Cardiac fibroblast (primary cell): ENCODE data around the gene ST8SIA6.
A peak's percentile ranks its signal among the peaks of the same experiment; 100 is the strongest.
"Not testable (repeated sequence)": the region's sequence is repeated elsewhere in the genome, so short reads cannot be mapped to it uniquely, and the experiment has no call there.

Experiments used
- DNase-seq, 2 donors: peaks; one replicate each; pipeline versions ENCODE4 v3.0.0 to v3.0.0-alpha.2; 2010; ENCODE audit warnings: low read depth in 2 of 2
- H3K4me3 ChIP-seq, 2 donors: replicated peaks in 1 of 2; 1 replicate in 1 of 2; 2 replicates in 1 of 2; pipeline ENCODE4 v1.5.1; 2011; ENCODE audit warnings: low read depth in 2 of 2, low read length in 2 of 2, mild to moderate bottlenecking in 2 of 2, moderate library complexity in 1 of 2
- TF ChIP-seq, protein P1 (sequence below): IDR thresholded peaks from one replicate; pipeline ENCODE4 v1.5.1; 2011; ENCODE audit warnings: low read depth, mild to moderate bottlenecking, low read length, inconsistent platforms

The ST8SIA6 gene

DNA sequence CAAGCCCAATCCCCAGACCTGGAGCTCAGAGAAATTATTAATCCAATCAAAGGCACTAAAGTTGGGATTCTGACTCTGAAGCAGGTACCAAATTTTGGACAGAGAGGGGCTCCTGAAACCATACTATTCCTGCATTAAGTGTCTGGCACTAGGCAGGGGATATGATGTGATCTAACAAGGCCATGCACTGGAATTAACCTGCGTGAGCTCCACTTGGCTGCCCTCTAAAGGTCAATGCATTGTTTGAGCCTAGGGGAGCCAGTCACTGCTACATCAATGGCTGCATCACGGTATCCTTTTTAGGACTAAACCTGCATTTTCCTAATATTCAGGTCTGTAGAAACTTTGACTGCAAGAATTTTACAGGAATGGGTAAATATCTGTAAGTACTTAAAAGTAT lies 42.1 kb downstream of the ST8SIA6 start:
- TF ChIP-seq, protein P1, sequence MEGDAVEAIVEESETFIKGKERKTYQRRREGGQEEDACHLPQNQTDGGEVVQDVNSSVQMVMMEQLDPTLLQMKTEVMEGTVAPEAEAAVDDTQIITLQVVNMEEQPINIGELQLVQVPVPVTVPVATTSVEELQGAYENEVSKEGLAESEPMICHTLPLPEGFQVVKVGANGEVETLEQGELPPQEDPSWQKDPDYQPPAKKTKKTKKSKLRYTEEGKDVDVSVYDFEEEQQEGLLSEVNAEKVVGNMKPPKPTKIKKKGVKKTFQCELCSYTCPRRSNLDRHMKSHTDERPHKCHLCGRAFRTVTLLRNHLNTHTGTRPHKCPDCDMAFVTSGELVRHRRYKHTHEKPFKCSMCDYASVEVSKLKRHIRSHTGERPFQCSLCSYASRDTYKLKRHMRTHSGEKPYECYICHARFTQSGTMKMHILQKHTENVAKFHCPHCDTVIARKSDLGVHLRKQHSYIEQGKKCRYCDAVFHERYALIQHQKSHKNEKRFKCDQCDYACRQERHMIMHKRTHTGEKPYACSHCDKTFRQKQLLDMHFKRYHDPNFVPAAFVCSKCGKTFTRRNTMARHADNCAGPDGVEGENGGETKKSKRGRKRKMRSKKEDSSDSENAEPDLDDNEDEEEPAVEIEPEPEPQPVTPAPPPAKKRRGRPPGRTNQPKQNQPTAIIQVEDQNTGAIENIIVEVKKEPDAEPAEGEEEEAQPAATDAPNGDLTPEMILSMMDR = no peak
- H3K4me3 ChIP-seq = no peak overlapping the region
- DNase-seq = no peak

DNA sequence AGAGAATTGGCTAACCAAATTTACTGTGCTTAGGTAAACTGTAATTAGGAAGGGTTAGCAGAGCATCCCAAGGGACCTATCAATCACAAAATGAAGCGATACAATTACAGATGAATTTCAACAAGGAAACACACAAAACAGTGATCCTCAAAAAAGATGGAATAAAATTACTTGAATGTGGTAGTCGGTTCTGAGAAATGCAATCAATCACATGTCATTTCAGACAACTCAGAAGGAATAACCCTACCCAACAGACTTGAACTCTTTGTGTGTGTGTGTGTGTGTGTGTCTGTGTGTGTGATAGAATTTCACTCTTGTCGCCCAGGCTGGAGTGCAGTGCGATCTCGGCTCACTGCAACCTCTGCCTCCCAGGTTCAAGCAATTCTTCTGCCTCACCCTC lies 43.5 kb downstream of the ST8SIA6 start:
- DNase-seq = no peak
- TF ChIP-seq, protein P1 = no peak
- no peak overlapping the region for H3K4me3 ChIP-seq

DNA sequence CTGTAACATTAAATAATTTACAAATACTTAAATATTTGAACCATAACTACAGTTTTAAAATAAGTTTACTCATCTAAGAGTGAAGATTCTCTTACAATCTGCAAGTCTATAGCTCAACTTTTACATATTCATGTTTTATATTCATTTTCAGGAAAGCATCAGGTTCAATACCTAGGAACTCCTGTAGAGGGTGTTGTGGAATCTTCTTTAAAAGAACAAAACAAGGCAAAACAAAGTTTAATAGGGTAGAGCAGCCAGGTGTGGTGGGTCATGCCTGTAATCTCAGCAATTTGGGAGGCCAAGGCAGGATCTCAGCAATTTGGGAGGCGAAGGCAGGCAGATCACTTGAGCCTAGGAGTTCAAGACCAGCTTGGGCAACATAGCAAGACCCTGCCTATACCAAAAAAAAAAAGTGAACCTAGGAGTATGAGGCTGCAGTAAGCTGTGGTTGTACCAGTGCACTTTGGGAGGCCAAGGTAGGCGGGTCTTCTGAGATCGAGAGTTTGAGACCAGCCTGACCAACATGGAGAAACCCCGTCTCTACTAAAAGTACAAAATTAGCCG lies 45.1 kb downstream of the ST8SIA6 start:
- DNase-seq = peak; percentile 39 to 42
- TF ChIP-seq, protein P1 = peak; percentile 63
- no peak overlapping the region for H3K4me3 ChIP-seq

DNA sequence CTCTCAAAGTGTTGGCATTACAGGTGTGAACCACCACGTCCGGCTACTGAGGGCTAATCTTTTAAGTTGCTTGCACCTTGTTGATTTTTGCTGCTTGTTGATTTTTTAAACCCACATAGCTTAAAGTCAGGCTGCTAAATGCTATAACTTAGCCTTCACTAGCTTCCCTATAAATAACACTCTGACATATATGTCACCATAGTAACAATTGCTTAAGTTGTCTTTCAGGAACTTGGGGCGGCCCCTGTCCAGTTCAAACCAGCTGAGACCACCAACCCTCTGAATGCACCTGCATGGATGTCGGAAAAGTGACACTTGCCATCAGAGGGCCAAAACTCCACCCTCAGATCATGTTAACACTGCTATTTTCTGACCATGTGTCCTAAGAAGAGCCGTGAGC lies 47.3 kb downstream of the ST8SIA6 start:
- DNase-seq = no peak
- TF ChIP-seq, protein P1 = no peak

DNA sequence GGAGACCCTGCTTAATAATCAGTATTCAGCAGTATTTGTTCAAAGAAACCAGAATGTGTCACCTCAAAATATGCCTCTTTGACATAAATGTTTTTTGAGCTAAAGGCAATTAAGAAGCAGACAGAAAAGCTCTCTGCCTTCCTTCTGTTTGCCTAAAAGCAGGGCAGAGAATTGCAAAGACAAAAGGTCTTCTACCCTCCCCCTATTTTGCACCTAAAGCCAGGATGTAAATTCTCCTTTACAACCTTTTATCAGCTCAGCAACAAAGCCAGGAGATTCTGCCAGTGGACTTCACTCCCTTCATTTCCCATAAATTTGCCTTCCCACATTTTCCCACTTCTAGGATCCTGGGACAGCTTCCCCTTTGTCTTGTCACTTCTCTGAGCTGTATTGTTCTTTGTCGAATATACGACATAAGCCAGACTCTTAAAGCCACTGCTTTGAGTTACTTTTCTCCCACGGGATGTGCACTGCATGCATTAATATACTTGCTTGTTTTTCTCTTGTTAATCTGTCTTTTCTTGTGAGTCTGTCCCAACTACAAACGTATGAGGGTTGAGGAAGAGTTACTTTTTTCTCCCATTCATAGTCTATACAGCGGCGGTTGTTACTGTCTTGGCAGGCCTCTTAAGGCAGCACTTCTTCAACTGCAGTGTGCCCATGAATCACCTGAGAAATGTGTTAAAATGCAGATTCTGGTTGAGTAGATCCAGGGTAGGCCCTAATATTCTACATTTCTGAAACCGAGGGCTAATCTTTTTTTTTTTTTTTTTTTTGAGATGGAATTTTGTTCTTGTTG lies 48.2 kb downstream of the ST8SIA6 start:
- TF ChIP-seq, protein P1 = no peak
- H3K4me3 ChIP-seq = no peak overlapping the region
- DNase-seq = no peak

More for the DNA sequence above, 47.3 kb downstream of the ST8SIA6 start:
- no peak overlapping the region for H3K4me3 ChIP-seq

DNA sequence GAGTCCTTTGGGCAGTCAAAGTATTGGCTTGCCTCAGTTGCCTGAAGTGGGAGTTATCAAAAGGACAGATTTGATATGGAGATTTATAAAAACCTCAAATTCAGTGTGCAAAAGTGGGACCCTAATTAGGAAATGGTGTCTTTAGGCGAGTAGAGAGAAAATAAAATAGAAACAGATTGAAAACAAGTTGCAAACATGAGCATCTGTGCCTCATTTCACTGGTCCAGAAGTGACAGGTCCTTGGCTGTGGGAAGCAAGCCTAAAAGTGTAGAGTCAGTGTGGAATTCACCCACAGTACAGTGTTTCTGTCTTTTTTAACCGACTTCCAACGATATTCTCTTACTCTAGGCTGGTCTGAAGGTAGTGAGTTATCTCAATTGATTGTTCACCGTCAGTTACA lies 51.2 kb downstream of the ST8SIA6 start:
- no peak overlapping the region for H3K4me3 ChIP-seq
- no peak for DNase-seq
- TF ChIP-seq, protein P1 = no peak

DNA sequence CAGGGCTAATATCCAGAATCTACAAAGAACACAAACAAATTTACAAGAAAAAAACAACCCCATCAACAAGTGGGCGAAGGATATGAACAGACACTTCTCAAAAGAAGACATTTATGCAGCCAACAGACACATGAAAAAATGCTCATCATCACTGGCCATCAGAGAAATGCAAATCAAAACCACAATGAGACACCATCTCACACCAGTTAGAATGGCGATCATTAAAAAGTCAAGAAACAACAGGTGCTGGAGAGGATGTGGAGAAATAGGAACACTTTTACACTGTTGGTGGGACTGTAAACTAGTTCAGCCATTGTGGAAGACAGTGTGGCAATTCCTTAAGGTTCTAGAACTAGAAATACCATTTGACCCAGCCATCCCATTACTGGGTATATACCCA lies 52.4 kb downstream of the ST8SIA6 start:
- H3K4me3 ChIP-seq, DNase-seq: not testable (repeated sequence)
